GM18909 (cell line): ENCODE data around the gene SLC6A12.

ENCODE experiments used
- ATAC-seq: cut with Tn5 transposase; IDR thresholded peaks from one replicate; pipeline ENCODE4 v1.9.1; 2021; ENCODE audit warnings: mild to moderate bottlenecking; ENCODE audit not compliant: unreplicated experiment, poor library complexity

SLC6A12 gene

DNA sequence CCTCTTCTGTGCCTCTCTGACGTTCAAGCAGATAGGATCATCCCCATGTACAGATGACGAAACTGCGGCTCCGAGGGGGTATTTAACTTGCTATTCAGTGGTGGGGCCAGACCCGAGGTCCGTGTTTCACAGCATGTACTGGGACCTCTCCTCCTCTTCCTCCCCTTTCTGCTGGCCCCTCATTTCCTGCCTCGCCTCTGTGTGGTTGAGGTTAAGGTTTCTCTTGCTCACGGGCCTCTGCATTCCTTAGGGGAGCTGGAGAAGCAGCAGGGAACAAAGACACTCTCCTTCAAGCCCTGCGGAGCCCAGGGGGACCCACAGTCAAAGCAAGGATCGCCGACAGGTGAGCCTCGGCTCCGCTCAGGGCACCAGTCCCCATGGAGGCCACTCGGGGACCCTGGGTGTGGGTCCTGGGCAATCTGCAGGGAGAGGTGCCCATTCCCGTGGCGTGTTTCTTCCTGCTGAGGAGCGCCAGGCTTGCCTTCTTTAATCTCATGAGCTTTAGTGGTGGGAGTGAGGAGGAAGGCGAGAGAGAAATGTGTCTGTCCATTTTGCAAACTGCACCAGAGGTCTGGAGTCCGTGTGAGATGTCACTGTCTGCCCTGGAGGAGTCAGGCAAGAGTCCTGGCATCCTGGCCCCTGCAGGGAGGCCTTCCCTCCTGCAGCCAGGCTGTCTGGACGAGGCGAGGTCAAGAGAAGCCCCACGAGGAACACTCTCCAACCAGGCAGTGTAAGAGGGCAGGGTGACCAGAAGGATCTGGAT lies 45.0 kb downstream of the SLC6A12 start:
- ATAC-seq, result no peak

DNA sequence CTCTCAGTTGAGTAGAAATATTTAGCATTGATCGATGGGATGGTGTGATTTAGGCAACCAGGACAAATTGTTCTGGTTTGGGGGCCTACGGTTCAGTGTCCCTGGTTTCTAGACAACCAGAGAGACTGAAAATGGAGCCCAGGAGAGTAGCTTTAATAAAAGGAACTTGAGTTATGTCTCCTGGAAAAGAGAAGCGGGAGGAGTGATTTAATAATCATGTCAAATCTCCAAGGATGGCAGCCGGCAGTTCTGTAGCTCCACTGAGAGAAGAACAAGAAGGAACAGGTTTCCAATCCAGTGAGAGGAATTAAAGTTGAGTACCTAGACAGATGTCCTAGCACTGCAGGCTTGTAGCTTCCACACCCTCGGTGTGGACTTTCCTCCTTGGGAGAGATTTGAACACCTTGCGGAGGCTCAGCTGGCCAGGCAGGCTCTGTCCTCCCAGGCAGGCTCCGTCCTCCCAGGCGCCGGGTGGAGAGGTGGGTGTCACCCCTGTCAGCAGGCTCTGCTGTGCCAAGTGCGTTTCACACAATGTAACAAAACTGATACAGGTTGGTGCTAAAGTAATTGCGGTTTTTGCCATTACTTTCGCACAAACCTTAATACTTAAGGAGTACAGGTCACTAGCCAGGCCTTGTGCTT lies 45.9 kb downstream of the SLC6A12 start:
- no peak for ATAC-seq

DNA sequence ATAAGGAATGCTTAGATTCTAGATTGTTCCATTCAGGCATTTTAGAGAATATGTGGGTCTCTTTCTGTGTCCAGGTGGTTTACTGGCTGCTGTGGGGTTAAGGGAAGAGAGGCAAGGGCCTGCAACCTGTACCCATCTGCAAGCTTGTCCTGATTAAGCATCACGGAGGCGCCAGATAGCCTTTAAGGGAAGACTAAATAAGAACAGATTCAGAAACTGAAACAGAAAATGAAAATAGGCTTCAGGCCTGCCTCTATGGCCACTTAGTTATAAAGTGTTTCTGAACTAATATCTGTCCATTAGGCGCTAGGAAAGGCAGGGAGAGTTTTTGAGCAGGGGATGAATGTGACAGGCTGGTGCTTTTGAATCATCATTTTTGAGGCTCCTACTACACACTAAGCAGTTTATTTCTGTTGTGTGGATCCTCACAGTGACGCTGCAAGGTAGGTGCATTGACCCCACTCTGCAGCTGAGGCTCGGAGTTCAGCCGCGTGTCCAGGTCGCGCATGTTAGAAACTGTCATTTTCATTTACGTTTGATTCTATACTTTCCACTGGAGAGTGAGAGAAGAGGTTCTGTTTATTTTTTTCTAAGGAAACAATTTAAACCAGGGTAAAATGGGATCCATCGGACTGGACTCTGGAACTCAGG lies 47.4 kb downstream of the SLC6A12 start:
- no peak for ATAC-seq

DNA sequence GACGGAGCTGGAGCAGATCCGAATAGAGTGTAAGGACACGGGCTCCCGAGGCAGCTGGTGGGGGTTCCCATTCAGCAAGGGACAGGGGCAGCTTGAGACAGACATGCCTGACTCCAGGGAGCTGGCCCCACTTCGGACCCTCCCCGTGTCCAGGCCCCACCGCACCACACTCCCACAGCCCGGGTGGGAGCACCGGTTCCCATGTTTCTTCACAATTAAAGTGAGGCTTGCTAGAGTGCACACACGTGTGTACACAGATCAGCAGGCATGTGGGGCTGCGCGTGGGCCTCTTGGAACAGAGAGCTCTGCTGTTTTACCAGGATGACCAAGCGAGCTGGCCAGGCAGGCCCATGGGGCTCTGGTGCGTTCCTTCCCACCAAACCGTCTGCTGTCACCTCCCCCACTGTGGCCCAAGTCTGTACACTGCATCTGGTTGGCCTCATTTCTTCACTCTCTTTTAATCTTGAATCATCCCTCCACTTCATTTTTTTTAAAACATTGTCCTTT lies 48.0 kb downstream of the SLC6A12 start:
- no peak for ATAC-seq

DNA sequence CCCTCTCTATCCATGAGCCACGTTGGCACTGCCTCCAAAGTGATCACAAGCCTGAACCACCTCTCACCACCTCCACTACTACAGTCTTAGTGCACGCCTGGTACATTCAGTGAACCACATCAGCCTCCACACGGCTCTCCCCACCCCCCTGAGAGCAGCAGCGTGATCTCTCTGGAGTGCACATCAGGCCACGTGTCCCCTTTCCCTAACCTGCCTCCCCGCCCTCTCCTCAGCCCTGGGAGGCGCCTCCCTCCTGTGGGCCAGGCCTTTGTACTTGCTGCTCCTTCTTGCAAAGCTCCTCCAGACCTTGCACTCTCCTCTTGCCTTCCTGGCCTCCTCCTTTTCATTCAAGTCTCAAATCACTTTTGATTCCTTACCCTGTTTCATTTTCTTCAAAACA lies 49.8 kb downstream of the SLC6A12 start:
- no peak for ATAC-seq

DNA sequence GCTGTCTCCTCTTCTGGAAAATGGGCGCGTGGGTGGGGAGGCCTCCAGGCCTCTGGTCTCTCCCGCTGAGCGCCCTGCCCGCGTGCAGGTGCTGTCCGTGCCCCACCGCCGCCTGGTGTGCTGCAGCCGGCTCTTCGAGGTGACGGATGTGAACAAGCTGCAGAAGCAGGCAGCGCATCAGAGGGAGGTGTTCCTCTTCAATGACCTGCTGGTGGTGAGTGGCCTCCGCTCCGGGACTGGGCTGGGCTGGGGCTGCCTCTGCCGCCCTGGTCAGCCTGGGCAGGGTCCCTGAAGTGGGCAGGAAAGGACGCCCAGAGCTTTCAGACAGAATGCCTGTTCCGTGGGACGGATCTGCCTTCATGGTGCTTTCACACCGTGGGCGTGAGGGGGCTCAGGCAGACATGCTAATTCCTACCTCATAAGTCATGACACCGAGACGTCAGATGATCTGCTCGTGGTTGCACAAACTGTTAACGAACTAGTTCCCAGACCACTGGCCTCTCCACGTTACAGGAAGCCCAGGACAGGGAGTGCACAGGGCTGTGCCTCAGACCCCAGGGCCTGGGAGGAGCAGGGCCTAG lies 50.5 kb downstream of the SLC6A12 start:
- no peak for ATAC-seq

DNA sequence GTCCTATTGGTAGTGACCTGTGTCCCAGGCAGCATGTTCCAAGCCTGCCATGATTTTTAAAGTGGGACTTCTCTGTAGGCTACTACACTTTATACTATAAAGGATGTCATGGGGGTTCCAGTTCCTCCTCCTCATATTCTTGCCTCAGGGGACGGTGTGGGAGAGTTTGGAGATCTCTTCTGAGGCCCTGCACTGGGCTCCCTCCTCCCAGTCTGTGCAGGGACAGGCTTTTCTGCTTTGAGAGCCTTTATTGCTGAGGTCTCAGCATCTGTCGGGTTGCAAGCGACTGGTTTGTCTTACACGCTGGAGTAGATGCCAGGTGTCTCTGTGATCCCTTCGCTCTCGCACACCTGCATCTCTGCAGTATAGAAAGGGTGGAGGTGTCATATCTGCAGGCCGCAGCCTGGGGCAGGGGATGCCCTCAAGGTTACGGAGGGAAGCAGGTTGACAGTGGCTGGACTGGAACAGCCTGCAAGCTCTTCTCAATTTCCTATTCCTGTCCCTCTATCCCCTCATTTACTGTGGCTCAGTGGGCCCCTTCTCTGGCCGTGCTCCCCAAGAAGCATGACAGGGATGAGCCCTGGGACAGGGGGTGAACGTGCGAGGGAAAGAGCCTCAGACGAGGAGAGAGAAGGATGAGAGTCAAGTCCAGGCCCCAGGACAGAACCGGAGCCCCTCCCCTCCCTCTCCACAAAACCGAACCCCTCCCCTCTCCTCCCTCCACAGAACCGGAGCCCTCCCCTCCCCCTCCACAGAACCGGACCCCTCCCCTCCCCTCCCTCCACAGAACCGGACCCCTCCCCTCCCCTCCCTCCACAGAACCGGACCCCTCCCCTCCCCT lies 51.3 kb downstream of the SLC6A12 start:
- ATAC-seq, result no peak

DNA sequence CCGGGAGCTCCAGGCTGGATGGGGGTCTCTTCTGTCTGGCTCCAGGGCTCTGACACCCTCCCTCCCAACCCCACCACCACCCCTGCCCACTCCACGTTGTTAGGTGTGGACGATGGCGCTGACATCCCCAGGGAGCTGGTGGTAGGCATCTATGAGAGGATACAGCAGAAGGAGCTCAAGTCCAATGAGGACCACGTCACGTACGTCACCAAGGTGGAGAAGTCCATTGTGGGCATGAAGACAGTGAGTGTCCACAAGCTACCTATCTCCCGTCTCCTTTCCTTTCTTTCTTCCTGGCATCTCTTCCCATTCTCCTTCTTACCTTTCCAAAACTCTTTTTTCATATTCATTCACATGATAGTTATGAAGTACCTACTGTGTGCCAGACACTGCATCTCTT lies 52.1 kb downstream of the SLC6A12 start:
- no peak for ATAC-seq

DNA sequence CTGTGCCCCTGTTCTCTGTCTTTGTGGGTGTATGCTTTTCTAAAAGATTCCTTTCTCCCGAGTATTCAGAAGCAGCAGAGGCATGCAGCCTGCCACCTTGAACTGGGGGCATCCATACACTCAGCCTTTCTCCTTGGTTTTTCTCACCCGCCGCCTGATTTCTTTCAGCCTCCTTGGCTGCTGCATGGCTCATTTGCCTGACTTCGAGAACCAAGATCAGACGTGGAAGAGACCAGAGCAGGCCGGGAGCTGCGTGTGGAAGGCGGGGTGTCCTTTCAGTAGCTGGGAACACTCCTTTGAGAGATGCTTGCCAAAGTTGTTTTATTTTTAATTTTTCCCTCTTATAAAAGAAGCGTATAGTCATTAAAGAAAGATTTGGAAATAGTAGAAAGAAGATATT lies 53.1 kb downstream of the SLC6A12 start:
- no peak for ATAC-seq

DNA sequence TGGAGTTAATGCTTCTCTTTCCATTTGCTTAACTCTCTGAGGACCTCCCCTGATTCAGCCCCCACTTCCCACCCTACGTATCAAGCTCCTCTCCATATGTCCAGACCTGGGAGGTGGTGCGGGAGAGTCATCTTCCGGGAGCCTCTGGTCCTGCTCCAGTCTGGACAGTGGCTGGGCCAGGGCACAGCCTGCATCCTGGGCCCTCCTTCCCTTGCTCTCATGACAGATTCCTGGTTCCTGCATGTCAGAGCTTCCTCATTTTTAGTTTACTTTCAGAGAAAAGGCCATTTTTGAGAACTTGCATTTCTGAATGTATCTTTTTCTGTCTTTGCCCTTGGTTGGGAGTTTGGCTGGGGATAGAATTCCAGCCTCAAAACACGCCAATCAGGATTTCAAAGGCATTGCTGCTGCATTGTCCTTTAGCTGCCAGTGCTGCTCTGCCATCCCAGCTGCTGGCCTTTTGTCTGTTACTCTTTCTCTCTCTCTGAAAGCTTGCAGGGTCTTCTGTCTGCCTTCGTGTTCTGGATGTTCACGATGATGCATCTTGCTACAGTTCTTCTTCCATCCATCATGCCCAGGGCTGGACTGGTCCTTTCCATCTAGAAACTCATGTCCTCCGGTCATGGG lies 54.7 kb downstream of the SLC6A12 start:
- no peak for ATAC-seq

DNA sequence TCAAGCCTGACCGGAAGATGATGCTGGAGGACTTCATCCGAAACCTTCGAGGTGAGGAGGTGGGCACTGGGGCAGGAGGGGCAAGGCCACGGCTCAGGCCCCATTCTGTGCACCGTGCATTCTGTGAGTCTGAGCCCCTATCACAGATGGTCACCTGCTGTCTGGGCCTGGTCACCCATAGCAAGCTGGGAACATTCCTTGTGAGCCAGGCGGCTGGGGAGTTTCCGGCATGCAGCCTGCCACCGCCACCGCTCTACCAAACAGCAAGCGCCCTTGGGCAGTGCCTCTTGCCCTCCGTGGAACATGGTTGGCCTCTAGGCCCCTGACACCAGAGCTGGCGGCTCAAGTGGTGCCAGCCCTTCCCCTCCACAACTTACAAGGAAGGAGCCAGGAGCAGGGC lies 56.3 kb downstream of the SLC6A12 start:
- no peak for ATAC-seq

DNA sequence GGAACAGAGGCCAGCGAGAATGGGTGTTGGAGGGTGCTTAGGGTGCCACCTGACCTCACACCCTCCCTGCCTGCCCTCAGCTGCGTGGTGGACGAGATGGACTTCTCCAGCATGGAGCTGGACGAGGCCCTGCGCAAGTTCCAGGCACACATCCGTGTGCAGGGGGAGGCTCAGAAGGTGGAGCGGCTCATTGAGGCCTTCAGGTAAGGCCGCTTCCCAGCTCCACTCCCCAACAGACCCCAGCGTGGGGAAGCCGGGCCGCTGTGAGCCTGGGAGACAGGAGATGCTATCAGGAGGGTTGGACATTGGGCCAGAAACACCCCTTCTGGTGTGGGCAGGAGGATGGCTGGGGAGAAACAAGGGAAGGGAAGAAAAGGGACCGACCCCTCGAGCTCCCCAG lies 57.0 kb downstream of the SLC6A12 start:
- ATAC-seq, result no peak

DNA sequence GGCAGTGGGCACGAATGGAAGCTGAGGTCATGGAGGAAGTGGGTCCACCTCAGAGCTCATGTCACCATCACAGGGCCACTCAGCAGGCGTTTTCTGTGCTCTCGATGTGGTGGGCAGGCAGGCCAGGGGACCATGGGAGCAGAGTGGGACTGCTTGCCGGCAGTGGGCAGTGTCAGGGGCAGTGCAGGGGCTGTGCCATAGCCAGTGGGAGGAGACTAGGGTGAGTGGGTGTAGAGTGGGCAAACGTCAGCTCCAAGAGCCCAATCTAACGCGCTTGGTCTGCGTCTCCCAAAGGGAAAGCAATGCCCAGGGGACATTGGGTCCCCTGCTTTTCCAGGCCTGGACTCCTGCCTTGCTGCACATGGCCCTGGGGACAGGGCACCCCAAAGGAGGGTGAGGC lies 58.3 kb downstream of the SLC6A12 start:
- no peak for ATAC-seq

DNA sequence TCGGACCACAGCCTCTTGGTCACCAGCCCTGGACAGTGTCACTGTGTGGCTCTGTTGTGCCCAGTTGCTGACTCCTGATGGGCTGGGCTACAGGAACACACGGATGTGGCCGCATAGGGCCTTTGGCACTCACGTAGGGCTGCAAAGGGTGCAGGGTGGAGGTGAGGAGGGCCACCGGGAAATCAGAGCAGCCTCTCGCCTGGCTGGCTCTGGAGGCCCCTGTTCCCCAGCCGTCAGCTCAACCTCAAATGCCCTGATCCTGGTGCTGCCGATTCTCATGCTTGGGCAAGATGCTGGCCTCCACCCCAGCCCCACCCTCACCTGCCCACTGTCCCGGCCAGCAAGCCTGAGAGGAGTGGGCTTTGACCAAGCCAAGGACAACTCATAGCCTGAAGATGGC lies 59.0 kb downstream of the SLC6A12 start:
- ATAC-seq, result no peak

DNA sequence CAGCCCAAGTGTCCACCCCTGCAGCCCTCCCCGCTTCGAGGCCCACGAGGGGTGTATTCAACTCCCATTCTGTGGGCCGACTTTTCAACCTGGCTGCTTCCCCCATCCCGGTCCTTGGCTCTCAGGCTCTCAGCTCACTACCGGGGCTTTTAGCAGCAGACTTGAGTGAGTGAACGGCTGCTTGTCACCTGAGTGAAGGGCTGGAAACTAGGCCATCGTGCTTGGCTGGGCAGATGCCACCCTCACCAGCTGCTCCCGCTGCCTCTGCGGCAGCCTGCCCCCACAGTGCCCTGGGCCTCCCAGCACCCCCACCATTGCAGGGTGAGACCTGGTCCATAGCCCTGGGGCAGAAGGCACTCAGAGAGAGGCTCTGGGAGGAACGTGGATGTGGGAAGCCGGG lies 59.9 kb downstream of the SLC6A12 start:
- no peak for ATAC-seq

DNA sequence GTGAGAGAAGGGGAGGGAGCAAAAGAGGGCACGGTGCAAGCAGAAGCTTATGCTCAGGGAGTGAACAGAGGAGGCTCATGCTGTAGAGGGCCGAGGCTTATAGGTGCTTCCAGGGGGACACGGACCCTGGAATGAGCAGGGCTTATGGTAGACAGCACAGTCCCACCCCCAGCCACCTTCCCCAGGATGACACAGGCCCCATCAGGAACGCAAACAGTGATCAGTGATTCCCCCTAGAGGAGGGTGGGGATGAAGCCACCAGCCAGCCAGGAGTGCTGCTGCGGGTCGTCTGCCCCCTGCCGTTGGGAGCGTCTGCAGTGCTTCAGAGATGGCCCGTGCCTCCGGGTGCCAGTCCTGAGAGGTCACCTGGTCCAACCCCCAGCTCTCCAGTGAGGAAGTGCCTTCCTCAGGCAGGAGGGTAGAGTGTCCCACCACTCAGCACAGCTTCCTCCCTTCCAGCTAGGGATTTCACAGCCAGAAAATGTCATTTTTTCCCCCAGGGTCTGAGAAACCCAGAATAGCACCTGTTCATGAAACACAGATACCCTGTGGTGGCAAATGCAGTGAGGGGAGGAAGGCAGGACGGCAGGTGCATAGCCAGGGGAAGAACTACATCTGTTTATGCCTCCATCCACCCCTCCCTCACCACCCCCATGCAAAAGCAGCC lies 60.7 kb downstream of the SLC6A12 start:
- ATAC-seq, result no peak

DNA sequence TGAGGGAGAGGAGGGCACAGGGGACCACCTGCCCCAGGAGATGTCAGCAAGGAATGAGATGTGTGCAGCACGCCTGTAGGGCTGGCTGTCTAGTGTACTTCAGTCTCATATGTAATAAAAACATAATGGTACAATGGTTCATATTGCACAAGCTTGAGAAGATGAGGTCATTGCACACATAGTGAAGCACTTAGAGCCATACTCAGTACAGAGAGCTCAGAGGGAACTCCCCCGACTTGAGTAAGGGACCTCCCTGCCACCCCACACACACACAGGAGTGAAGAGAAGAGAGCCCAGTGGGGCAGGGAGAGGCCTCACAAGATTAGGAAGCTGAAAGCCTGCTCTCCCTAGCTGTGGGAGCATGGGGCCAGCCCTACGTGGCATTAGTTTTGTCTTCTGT lies 61.5 kb downstream of the SLC6A12 start:
- ATAC-seq, result no peak

DNA sequence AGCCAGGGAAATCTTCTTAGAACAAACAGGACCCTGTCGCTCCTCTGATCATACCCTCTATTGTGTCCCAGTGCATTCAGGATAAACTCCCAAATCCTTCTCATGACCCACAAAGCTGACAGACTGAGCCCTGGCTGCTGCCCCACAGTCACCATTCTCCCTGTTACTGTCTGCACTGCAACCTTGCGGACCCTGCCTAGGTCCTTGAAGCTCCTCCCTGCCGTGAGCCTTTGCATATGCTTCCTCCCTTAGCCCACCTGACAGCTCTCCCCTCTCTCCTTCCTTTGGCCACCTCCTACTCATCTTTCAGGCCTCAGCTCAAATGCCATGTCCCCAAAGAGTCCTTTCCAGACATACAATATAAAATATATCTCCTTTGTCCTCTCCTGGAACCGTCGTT lies 62.4 kb downstream of the SLC6A12 start:
- no peak for ATAC-seq

DNA sequence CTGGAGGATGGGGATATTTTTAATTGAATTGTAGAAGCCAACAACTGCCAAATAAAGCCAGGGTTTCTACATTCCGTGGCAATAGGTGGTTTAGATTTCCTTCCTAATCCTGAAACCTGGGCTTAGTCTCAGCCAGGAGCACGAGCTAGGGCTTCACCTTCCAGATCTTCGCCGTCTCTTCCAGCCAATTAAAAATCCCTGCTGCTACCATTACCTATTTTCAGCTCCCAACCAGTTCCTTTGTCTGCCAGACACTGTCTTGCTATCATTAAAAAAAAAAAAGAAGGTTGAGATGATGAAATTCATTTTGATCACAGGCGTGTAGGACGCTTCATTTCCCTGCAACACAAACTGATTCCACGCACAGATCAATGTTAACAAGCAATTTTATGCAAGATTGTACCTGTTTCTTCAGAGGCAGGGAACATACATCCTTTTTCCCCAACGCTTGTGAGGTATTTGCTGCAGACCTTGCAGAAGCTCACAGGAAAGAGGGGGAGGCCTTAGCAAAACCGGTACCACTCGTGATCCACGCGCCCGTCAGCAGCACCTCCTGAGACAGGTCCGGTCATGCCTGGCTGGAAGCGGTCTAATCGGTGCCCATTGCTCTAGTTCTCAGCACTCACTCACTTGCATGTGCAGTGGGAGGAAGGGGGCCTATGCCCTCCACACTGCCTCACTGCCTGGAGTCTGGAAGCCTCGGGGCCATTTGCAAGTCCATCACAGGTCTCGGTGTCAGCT lies 65.1 kb downstream of the SLC6A12 start:
- ATAC-seq, result no peak
